PC-3 (cell line): ENCODE measurements around the gene CSF2RB. TPM values are rescaled to one million over a fixed set of nuclear protein-coding genes. Genes with fewer than 3 reads are reported as not detected.

ENCODE experiments used
- ATAC-seq: fragments of 200-7000 bp; cut with Tn5 transposase; 2 replicates; pipeline ENCODE4 v1.9.1; 2020; ENCODE audit warnings: mild to moderate bottlenecking, moderate library complexity
- BruUV-seq: library from RNA; stranded (reverse); fragments of 400-500 nt; replicated peaks from 2 replicates; lab custom pipeline; 2021; lab: Mats Ljungman, UMichigan
- CTCF ChIA-PET: fragments of 300-600 bp; sonication (Branson Sonifier 250); formaldehyde crosslinking; loops from one replicate; lab custom pipeline; 2022; ENCODE audit warnings: antibody characterized with exemption; lab: Charles Lee
- POLR2A ChIA-PET: fragments of 300-600 bp; sonication (Branson Sonifier 250); formaldehyde crosslinking; loops from one replicate; lab custom pipeline; 2022; ENCODE audit warnings: antibody characterized with exemption; ENCODE audit not compliant: unreplicated experiment; lab: Charles Lee
- DNase-seq: peaks from one replicate; pipeline ENCODE4 v3.0.0-alpha.2; 2015
- H2AFZ ChIP-seq: fragments of 300-600 bp; sonication (generic); 2 replicates; pipeline ENCODE4 v1.6.0; 2016; ENCODE audit warnings: antibody characterized with exemption, low read length
- H3F3A ChIP-seq: fragments of 300-600 bp; sonication (generic); one replicate; pipeline ENCODE4 v1.6.0; 2017; ENCODE audit warnings: antibody characterized with exemption, low read length, control low read depth, mild to moderate bottlenecking; ENCODE audit not compliant: unreplicated experiment
- H3K27ac ChIP-seq: fragments of 300-600 bp; sonication (generic); 2 replicates; pipeline ENCODE4 v1.5.1; 2016; ENCODE audit warnings: mild to moderate bottlenecking, low read length
- H3K27me3 ChIP-seq: fragments of 300-600 bp; sonication (generic); 2 replicates; pipeline ENCODE4 v1.6.1; 2016; ENCODE audit warnings: low read length, mixed read lengths
- H3K36me3 ChIP-seq: fragments of 300-600 bp; sonication (generic); 2 replicates; pipeline ENCODE4 v1.6.1; 2016; ENCODE audit warnings: low read depth, mixed run types, low read length, mixed read lengths
- H3K4me1 ChIP-seq: fragments of 300-600 bp; sonication (generic); 2 replicates; pipeline ENCODE4 v1.5.1; 2016; ENCODE audit warnings: low read length; ENCODE audit not compliant: insufficient read depth
- H3K4me2 ChIP-seq: fragments of 300-600 bp; sonication (generic); 2 replicates; pipeline ENCODE4 v1.6.0; 2016; ENCODE audit warnings: low read length
- H3K4me3 ChIP-seq: fragments of 300-600 bp; sonication (generic); 2 replicates; pipeline ENCODE4 v1.5.1; 2016; ENCODE audit warnings: mild to moderate bottlenecking, low read length, mixed read lengths
- H3K79me2 ChIP-seq: fragments of 300-600 bp; sonication (generic); 2 replicates; pipeline ENCODE4 v1.6.1; 2017; ENCODE audit warnings: low read length, mixed read lengths
- H3K9ac ChIP-seq: fragments of 300-600 bp; sonication (generic); 2 replicates; pipeline ENCODE4 v1.6.0; 2016; ENCODE audit warnings: mild to moderate bottlenecking, low read length
- H3K9me2 ChIP-seq: fragments of 300-600 bp; sonication (generic); replicated peaks from 2 replicates; pipeline ENCODE4 v1.6.1; 2016; ENCODE audit warnings: mixed run types, low read length, mixed read lengths
- H3K9me3 ChIP-seq: fragments of 300-600 bp; sonication (generic); 2 replicates; pipeline ENCODE4 v1.6.1; 2016; ENCODE audit warnings: low read length, mixed read lengths
- H4K20me1 ChIP-seq: fragments of 300-600 bp; sonication (generic); 2 replicates; pipeline ENCODE4 v1.6.1; 2016; ENCODE audit warnings: low read length, mixed read lengths
- CTCF ChIP-seq: fragments of 300-600 bp; sonication (generic); conservative IDR thresholded peaks from 2 replicates; pipeline ENCODE4 v1.5.1; 2017; ENCODE audit warnings: antibody characterized with exemption, low read depth, mild to moderate bottlenecking, low read length
- EZH2 ChIP-seq: fragments of 300-600 bp; sonication (generic); IDR thresholded peaks from one replicate; pipeline ENCODE4 v1.6.1; 2017; ENCODE audit warnings: antibody characterized with exemption, mild to moderate bottlenecking, low read length; ENCODE audit not compliant: unreplicated experiment
- EZH2phosphoT487 ChIP-seq: fragments of 300-600 bp; sonication (generic); IDR thresholded peaks from 2 replicates; pipeline ENCODE4 v1.6.1; 2018; ENCODE audit warnings: mild to moderate bottlenecking, antibody characterized with exemption, low read length, borderline replicate concordance
- intact Hi-C: fragments of 100-400 bp; cut with micrococcal nuclease; formaldehyde crosslinking; loops from 2 replicates; pipeline ENCODE4 v1.9.0; 2023
- total RNA-seq: library from RNA; depleted of rRNA; stranded (reverse); fragments of >200 nt; gene quantifications from 2 replicates; pipeline ENCODE4 v1.2.3, GENCODE V29; 2014

Gene CSF2RB
- total RNA-seq, 1 experiment from 2014 or later: not detected

GRCh38 chr22:36926721-36927435 is 13.4 kb downstream of the CSF2RB start:
- no TSS peak for BruUV-seq
- Histone ChIP-seq H3K27me3 (0 out of 2 replicates have a peak, but pooled peaks cover 9% of the 10 kb centered on the region), H3K9ac (no peak overlapping the region), H3K4me2 (no peak overlapping the region), H3K4me3 (no peak overlapping the region), H3F3A (no peaks in the 10 kb centered on the region), H3K36me3 (no peaks in the 10 kb centered on the region), H4K20me1 (no peaks in the 10 kb centered on the region), H3K27ac (no peak overlapping the region), H3K4me1 (no peaks in the 10 kb centered on the region), H2AFZ (no peak overlapping the region), H3K9me2 (no peaks in the 10 kb centered on the region), H3K9me3 (no peaks in the 10 kb centered on the region), H3K79me2 (no peaks in the 10 kb centered on the region)
- TF ChIP-seq EZH2 (no peak), CTCF (no peak), EZH2phosphoT487 (no peak)
- POLR2A ChIA-PET: no interaction called here
- DNase-seq (no peak), ATAC-seq (no peak)
- CTCF ChIA-PET: no interaction called here
- intact Hi-C loops: no loop called here

DNA sequence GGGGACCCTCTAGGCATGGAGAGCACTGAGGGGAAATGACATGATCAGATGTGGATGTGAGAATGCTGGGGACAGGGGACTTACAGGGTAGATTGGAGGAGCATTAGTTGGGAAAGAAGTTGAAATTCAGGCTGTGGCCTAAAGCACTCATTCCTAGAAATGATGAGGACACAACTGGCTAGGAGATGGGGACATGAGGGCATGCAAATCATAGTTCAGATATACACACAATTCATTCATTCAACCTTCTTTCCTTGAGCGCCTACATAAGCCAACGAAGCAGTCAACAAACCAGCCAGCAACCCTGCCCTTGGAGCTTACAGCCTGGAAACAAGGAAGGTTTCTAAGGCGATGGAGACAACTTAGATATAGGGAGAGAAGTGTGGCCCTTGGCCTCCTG is 14.2 kb downstream of the CSF2RB start:
- no peak overlapping the region for H3K9ac ChIP-seq
- TF ChIP-seq EZH2 (no peak), EZH2phosphoT487 (no peak), CTCF (no peak)
- no peaks in the 10 kb centered on the region for H3K9me2 ChIP-seq
- H3K79me2 ChIP-seq: no peaks in the 10 kb centered on the region
- DNase-seq (no peak), ATAC-seq (no peak)
- H3K27me3 ChIP-seq: 0 out of 2 replicates have a peak, but pooled peaks cover 9% of the 10 kb centered on the region
- H3K9me3 ChIP-seq: no peaks in the 10 kb centered on the region
- H3K4me3 ChIP-seq: no peak overlapping the region
- ChIA-PET POLR2A (no interaction called here), CTCF (no interaction called here)
- intact Hi-C loops: no loop called here
- no peaks in the 10 kb centered on the region for H3K4me1 ChIP-seq
- no peaks in the 10 kb centered on the region for H4K20me1 ChIP-seq
- H2AFZ ChIP-seq: no peak overlapping the region
- no peak overlapping the region for H3K27ac ChIP-seq
- no TSS peak for BruUV-seq
- H3F3A ChIP-seq: no peaks in the 10 kb centered on the region
- no peaks in the 10 kb centered on the region for H3K36me3 ChIP-seq
- no peak overlapping the region for H3K4me2 ChIP-seq

DNA sequence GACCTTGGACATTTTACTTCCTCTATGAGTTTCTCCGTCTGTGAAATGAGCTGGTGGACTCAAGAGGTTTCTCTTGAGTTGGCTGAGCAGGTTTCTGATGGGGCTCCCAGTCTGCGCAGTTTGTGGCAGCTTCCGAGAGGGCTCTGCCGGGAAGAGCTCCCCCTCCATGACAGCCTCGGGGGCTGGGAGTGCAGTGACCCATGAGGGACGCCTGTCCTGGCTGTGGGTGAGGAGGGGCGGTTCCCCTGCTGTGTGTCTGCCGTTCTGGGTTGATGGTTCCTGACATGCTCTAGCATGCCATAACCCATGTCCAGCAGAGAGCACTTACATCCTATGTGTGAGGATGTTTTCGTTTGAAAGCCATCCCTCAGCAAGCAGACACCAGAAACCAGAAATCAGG is 14.8 kb downstream of the CSF2RB start:
- TF ChIP-seq EZH2phosphoT487: no peak
- TF ChIP-seq CTCF: no peak
- no peak for TF ChIP-seq EZH2
- no peak overlapping the region for H3K4me2 ChIP-seq
- no peak overlapping the region for H3K9ac ChIP-seq
- no peaks in the 10 kb centered on the region for H3K9me2 ChIP-seq
- H3K79me2 ChIP-seq: no peaks in the 10 kb centered on the region
- no peaks in the 10 kb centered on the region for H3K4me1 ChIP-seq
- H4K20me1 ChIP-seq: no peaks in the 10 kb centered on the region
- DNase-seq (no peak), ATAC-seq (no peak)
- intact Hi-C loops: no loop called here
- no peak overlapping the region for H2AFZ ChIP-seq
- no peak overlapping the region for H3K4me3 ChIP-seq
- CTCF ChIA-PET: no interaction called here
- H3K27ac ChIP-seq: no peak overlapping the region
- POLR2A ChIA-PET: no interaction called here
- no peaks in the 10 kb centered on the region for H3K36me3 ChIP-seq
- 0 out of 2 replicates have a peak, but pooled peaks cover 9% of the 10 kb centered on the region for H3K27me3 ChIP-seq
- no peaks in the 10 kb centered on the region for H3F3A ChIP-seq
- H3K9me3 ChIP-seq: no peaks in the 10 kb centered on the region
- BruUV-seq: no TSS peak
